OCI-LY7 (cell line): ENCODE measurements around the gene INS. TPM values are rescaled to one million over a fixed set of nuclear protein-coding genes. Genes with fewer than 3 reads are reported as not detected.
A peak's percentile ranks its signal among the peaks of the same experiment; 100 is the strongest.

ENCODE experiments used
- BruUV-seq: library from RNA; stranded (reverse); fragments of 400-500 nt; replicated peaks from 2 replicates; lab custom pipeline; 2021; lab: Mats Ljungman, UMichigan
- CTCF ChIA-PET: fragments of 300-600 bp; sonication (Branson Sonifier 250); formaldehyde crosslinking; loops from one replicate; lab custom pipeline; 2022; ENCODE audit warnings: antibody characterized with exemption; ENCODE audit not compliant: unreplicated experiment; lab: Charles Lee
- POLR2A ChIA-PET: fragments of 300-600 bp; sonication (Branson Sonifier 250); formaldehyde crosslinking; loops from one replicate; lab custom pipeline; 2022; ENCODE audit warnings: antibody characterized with exemption; lab: Charles Lee
- DNase-seq: peaks from one replicate; pipeline ENCODE4 v3.0.0-alpha.2; 2015; ENCODE audit warnings: low spot score
- H2AFZ ChIP-seq: fragments of 200-600 bp; sonication (generic), shearing (Covaris generic); 2 replicates; pipeline ENCODE4 v1.6.1; 2014; ENCODE audit warnings: mild to moderate bottlenecking, antibody characterized with exemption, low read length, moderate library complexity
- H3K27ac ChIP-seq: fragments of 200-600 bp; sonication (generic); 2 replicates; pipeline ENCODE4 v1.5.1; 2014; ENCODE audit warnings: mixed run types, low read depth, mild to moderate bottlenecking, moderate library complexity, low read length, inconsistent platforms; ENCODE audit not compliant: poor library complexity, severe bottlenecking
- H3K36me3 ChIP-seq: fragments of 200-600 bp; sonication (generic); 2 replicates; pipeline ENCODE4 v1.6.1; 2014; ENCODE audit warnings: mild to moderate bottlenecking, antibody characterized with exemption, low read length, moderate library complexity, mixed read lengths; ENCODE audit not compliant: insufficient read depth
- H3K4me1 ChIP-seq: fragments of 200-600 bp; sonication (generic); 2 replicates; pipeline ENCODE4 v1.5.1; 2014; ENCODE audit warnings: mild to moderate bottlenecking, low read length; ENCODE audit not compliant: insufficient read depth, poor library complexity, severe bottlenecking
- H3K4me2 ChIP-seq: fragments of 200-600 bp; sonication (generic); 2 replicates; pipeline ENCODE4 v1.6.1; 2014; ENCODE audit warnings: mild to moderate bottlenecking, low read length
- H3K4me3 ChIP-seq: fragments of 200-600 bp; sonication (generic); 2 replicates; pipeline ENCODE4 v1.5.1; 2014; ENCODE audit warnings: mild to moderate bottlenecking, low read depth, low read length; ENCODE audit not compliant: poor library complexity, severe bottlenecking
- H3K79me2 ChIP-seq: fragments of 200-600 bp; sonication (generic); 2 replicates; pipeline ENCODE4 v1.6.1; 2016; ENCODE audit warnings: low read depth, mild to moderate bottlenecking, low read length, moderate library complexity, mixed read lengths; ENCODE audit not compliant: insufficient read depth
- H3K9me2 ChIP-seq: fragments of 200-600 bp; sonication (generic); 2 replicates; pipeline ENCODE4 v1.6.1; 2016; ENCODE audit warnings: mild to moderate bottlenecking, low read length, mixed read lengths; ENCODE audit not compliant: insufficient read depth
- H3K9me3 ChIP-seq: fragments of 200-600 bp; sonication (generic); 2 replicates; pipeline ENCODE4 v1.6.1; 2014; ENCODE audit warnings: mild to moderate bottlenecking, mixed run types, low read length, mixed read lengths
- H4K20me1 ChIP-seq: fragments of 200-600 bp; sonication (generic); 2 replicates; pipeline ENCODE4 v1.6.1; 2014; ENCODE audit warnings: mild to moderate bottlenecking, antibody characterized with exemption, low read length, moderate library complexity, mixed read lengths; ENCODE audit not compliant: insufficient read depth
- CTCF ChIP-seq: fragments of 200-600 bp; sonication (generic); conservative IDR thresholded peaks from 2 replicates; pipeline ENCODE4 v1.5.1; 2014; ENCODE audit warnings: mild to moderate bottlenecking, antibody characterized with exemption, low read length, moderate library complexity, mixed read lengths
- EZH2phosphoT487 ChIP-seq: fragments of 200-600 bp; sonication (generic); IDR thresholded peaks from 2 replicates; pipeline ENCODE4 v1.6.1; 2018; ENCODE audit warnings: low read depth, borderline replicate concordance, mild to moderate bottlenecking, mixed run types, antibody characterized with exemption, low read length, moderate library complexity, mixed read lengths
- intact Hi-C: fragments of 100-400 bp; cut with micrococcal nuclease; formaldehyde crosslinking; loops from one replicate; pipeline ENCODE4 v1.10.0; 2022; ENCODE audit not compliant: unreplicated experiment
- total RNA-seq, 2 experiments: library from RNA; depleted of rRNA in 1 of 2; stranded (reverse); fragments of >200 nt in 1 of 2; shearing (Covaris generic) in 1 of 2; gene quantifications; 2 replicates each; pipeline ENCODE4 v1.2.3, GENCODE V29; 2014 to 2022

INS gene
- total RNA-seq, 2 experiments from 2014 or later = not detected

DNA sequence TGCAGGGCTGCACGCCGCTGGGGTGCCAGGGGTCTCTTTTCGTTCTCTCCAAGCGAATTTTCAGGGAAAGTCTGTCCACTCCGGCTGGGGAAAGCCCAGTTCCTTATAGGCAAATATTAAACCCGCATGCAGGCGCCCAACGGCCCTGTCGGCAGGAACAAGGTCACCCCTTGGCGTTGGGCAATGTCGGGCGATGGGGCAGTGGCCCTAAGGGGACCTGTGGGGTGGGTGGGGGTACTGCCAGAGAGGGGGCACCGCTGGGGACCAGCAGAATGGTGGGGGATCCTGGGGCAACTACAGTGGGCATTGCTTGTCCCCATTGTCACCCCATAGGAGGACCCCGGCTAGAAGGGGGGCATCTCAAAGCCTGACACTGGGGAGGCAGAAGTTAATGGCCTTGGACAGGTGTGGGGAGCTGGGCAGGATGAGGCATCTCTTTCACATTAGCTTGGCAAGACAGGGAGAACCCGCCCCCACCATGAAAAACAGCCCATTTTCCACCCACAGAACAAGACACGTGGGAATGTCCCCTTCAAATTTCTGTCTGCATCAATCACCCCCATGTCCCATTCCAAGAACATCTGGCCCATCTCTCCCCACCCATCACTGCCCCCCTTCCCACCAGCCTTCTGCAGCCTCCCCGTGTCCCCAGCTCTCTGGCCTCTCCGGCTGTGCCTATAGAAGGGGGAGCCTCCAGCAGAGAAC lies 16.3 kb downstream of the INS start:
- BruUV-seq = no TSS peak
- Histone ChIP-seq H2AFZ (no peak overlapping the region), H3K9me2 (no peaks in the 10 kb centered on the region), H3K36me3 (no peaks in the 10 kb centered on the region), H3K79me2 (no peaks in the 10 kb centered on the region), H3K9me3 (no peaks in the 10 kb centered on the region), H4K20me1 (no peaks in the 10 kb centered on the region), H3K4me3 (no peak overlapping the region), H3K27ac (no peak overlapping the region), H3K4me2 (no peak overlapping the region), H3K4me1 (no peaks in the 10 kb centered on the region)
- ChIA-PET CTCF (no interaction called here), POLR2A (no interaction called here)
- TF ChIP-seq EZH2phosphoT487 (no peak), CTCF (no peak)
- intact Hi-C loops = no loop called here
- DNase-seq = no peak

- H3K4me2 ChIP-seq = no peak overlapping the region
- TF ChIP-seq EZH2phosphoT487 (no peak), CTCF (0 out of 2 replicates have a peak, but pooled peaks have one; percentile 14)
These were observed 17.0 kb downstream of the INS start for GRCh38 chr11:2143799-2144543.

DNA sequence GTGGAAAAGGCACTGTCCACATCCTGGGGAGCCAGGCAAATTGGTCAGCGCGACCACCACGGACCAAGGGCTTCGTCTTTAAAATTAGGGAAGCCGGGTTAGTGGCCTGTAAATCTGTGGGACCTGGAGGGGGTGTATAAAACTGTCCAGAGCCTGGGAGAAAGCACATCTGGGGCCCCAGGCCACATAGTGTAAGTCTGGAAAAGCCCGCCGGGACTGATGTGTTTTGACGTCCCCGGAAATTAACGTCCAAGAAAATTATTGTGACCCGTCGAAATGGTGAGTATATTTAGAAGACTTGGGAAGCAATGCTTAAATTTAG lies 17.6 kb downstream of the INS start:
- Histone ChIP-seq H4K20me1 (no peaks in the 10 kb centered on the region), H3K9me3 (no peaks in the 10 kb centered on the region), H3K79me2 (no peaks in the 10 kb centered on the region), H3K4me2 (no peak overlapping the region), H3K4me1 (no peaks in the 10 kb centered on the region), H3K9me2 (no peaks in the 10 kb centered on the region), H3K27ac (no peak overlapping the region), H3K36me3 (no peaks in the 10 kb centered on the region), H2AFZ (no peak overlapping the region), H3K4me3 (no peak overlapping the region)
- TF ChIP-seq CTCF = no peak
- TF ChIP-seq EZH2phosphoT487 = no peak
- intact Hi-C loops = no loop called here
- DNase-seq = no peak
- CTCF ChIA-PET = no interaction called here
- BruUV-seq = no TSS peak
- POLR2A ChIA-PET = no interaction called here

More at GRCh38 chr11:2143799-2144543, 17.0 kb downstream of the INS start:
- Histone ChIP-seq H2AFZ (no peak overlapping the region), H4K20me1 (no peaks in the 10 kb centered on the region), H3K4me3 (no peak overlapping the region), H3K79me2 (no peaks in the 10 kb centered on the region), H3K36me3 (no peaks in the 10 kb centered on the region), H3K27ac (no peak overlapping the region), H3K9me3 (no peaks in the 10 kb centered on the region), H3K9me2 (no peaks in the 10 kb centered on the region), H3K4me1 (no peaks in the 10 kb centered on the region)
- intact Hi-C loops = no loop called here
- POLR2A ChIA-PET = no interaction called here
- no peak for DNase-seq
- BruUV-seq = no TSS peak
- CTCF ChIA-PET = no interaction called here
